NB4 (cell line): ENCODE measurements around the gene SEMA4A.

Source experiments
- CTCF ChIP-seq: IDR thresholded peaks from one replicate; pipeline ENCODE4 v1.5.1; 2012; ENCODE audit warnings: low read depth, low read length
- MYC ChIP-seq: IDR thresholded peaks from 2 replicates; pipeline ENCODE4 v1.6.1; 2011; ENCODE audit warnings: low read depth, low read length
- POLR2A ChIP-seq: IDR thresholded peaks from 2 replicates; pipeline ENCODE4 v1.6.1; 2011; ENCODE audit warnings: mild to moderate bottlenecking; ENCODE audit not compliant: insufficient read length; ENCODE audit errors: extremely low read depth

- no peak for TF ChIP-seq CTCF
- TF ChIP-seq POLR2A, result no peak
- TF ChIP-seq MYC, result no peak
These were observed 38.4 kb upstream of the SEMA4A start for GRCh38 chr1:156114919-156115513.
